ENCODE measurements around the gene NXPH3.

GRCh38 chr17:49589577-49589927 is 13.9 kb downstream of the NXPH3 start:
- no peak for TF ChIP-seq CTCF (conservative IDR thresholded peaks at IDR 0.05; ENCODE audit: low read depth, low read length)
- no peak for TF ChIP-seq EZH2 (IDR thresholded peaks at IDR 0.05; ENCODE audit: low read length, unreplicated experiment)

Data from PC-3 (cell line).